GM12865 (cell line): ENCODE data around the gene SLC4A7.
"Not testable (repeated sequence)": the region's sequence is repeated elsewhere in the genome, so short reads cannot be mapped to it uniquely, and the experiment has no call there.

ENCODE experiments used
- DNase-seq: peaks from one replicate; pipeline ENCODE4 v3.0.0; 2010; ENCODE audit warnings: low read depth
- H3K4me3 ChIP-seq: 2 replicates; pipeline ENCODE4 v1.5.1; 2011; ENCODE audit warnings: mild to moderate bottlenecking, low read depth, low read length, control low read depth
- CTCF ChIP-seq: IDR thresholded peaks from 2 replicates; pipeline ENCODE4 v1.5.1; 2011; ENCODE audit warnings: low read length, control low read depth, low read depth, inconsistent platforms; ENCODE audit not compliant: insufficient read depth; ENCODE audit errors: missing control alignments

Gene SLC4A7

GRCh38 chr3:27484015-27484844, at the start of gene SLC4A7:
SLC4A7 (minus strand) TSS chr3:27484384; CDS start chr3:27484126, 258 bp downstream.
- peak; percentile 98 for DNase-seq
- no peak for TF ChIP-seq CTCF

GRCh38 chr3:27533261-27533607, 49.0 kb upstream of the SLC4A7 start:
- no peak for DNase-seq
- H3K4me3 ChIP-seq, result no peak overlapping the region
- TF ChIP-seq CTCF, result no peak

More at GRCh38 chr3:27484015-27484844, at the start of gene SLC4A7:
- H3K4me3 ChIP-seq, result peak within 1 kb of the TSS; percentile 97

- DNase-seq, result no peak
- TF ChIP-seq CTCF, result no peak
- no peak overlapping the region for H3K4me3 ChIP-seq
Observed at GRCh38 chr3:27532426-27533260, 48.5 kb upstream of the SLC4A7 start.

GRCh38 chr3:27531193-27531751, 47.1 kb upstream of the SLC4A7 start:
- DNase-seq, H3K4me3 ChIP-seq: not testable (repeated sequence)

GRCh38 chr3:27528791-27529190, 44.6 kb upstream of the SLC4A7 start:
- TF ChIP-seq CTCF, result no peak
- H3K4me3 ChIP-seq, result no peak overlapping the region
- no peak for DNase-seq

GRCh38 chr3:27526614-27527315, 42.6 kb upstream of the SLC4A7 start:
- H3K4me3 ChIP-seq, result no peak overlapping the region
- no peak for TF ChIP-seq CTCF
- DNase-seq, result no peak
